HepG2 (cell line): ENCODE measurements around the gene GRM1. TPM values are rescaled to one million over a fixed set of nuclear protein-coding genes. Genes with fewer than 3 reads are reported as not detected.

Source experiments
- ATAC-seq: fragments of 200-7000 bp; cut with Tn5 transposase; 3 replicates; pipeline ENCODE4 v1.9.1; 2020; ENCODE audit warnings: mild to moderate bottlenecking, moderate library complexity
- BruUV-seq: library from RNA; stranded (reverse); fragments of 400-500 nt; replicated peaks from 2 replicates; lab custom pipeline; 2021; lab: Mats Ljungman, UMichigan
- CTCF ChIA-PET: fragments of 300-600 bp; formaldehyde crosslinking; extraction: SDS; loops from one replicate; lab custom pipeline; 2021; ENCODE audit warnings: low total read pairs, inconsistent platforms, low intra/inter-chr PET ratio; lab: Yijun Ruan, JAX
- POLR2A ChIA-PET: fragments of 350-600 bp; sonication (Branson Sonifier 250); formaldehyde crosslinking; loops from one replicate; lab custom pipeline; 2020; ENCODE audit warnings: antibody characterized with exemption, inconsistent platforms; lab: Yijun Ruan, JAX
- DNase-seq: peaks from one replicate; pipeline ENCODE4 v3.0.0-alpha.2; 2015; ENCODE audit warnings: low spot score
- FAIRE-seq: peaks from 3 replicates; lab custom pipeline; 2011; peaks lifted over from hg19 to GRCh38; lab: Jason Lieb, UNC
- H2AFZ ChIP-seq: one replicate; pipeline ENCODE4 v1.6.1; 2011; ENCODE audit warnings: low read length, inconsistent platforms
- H3K27ac ChIP-seq: fragments of 300-600 bp; 3 replicates; pipeline ENCODE4 v1.8.0; 2011; ENCODE audit warnings: mixed run types, mild to moderate bottlenecking, mixed read lengths, low read length, inconsistent platforms; ENCODE audit not compliant: insufficient read depth; ENCODE audit errors: extremely low read length
- H3K27me3 ChIP-seq, 2 experiments: fragments of 200-600 bp in 1 of 2; 2 replicates in 1 of 2; 3 replicates in 1 of 2; pipeline versions ENCODE4 v1.6.0 to v1.8.0; 2011; ENCODE audit warnings: low read length in 2 of 2, mild to moderate bottlenecking in 2 of 2, moderate library complexity in 2 of 2, inconsistent platforms in 1 of 2; ENCODE audit not compliant: insufficient read depth in 2 of 2, control insufficient read depth in 1 of 2
- H3K36me3 ChIP-seq, 2 experiments: fragments of 200-600 bp in 1 of 2; replicated peaks in 1 of 2; 2 replicates in 1 of 2; 3 replicates in 1 of 2; pipeline versions ENCODE4 v1.5.1 to v1.8.0; 2011; ENCODE audit warnings: low read length in 2 of 2, inconsistent platforms in 1 of 2; ENCODE audit not compliant: insufficient read depth in 2 of 2, control insufficient read depth in 1 of 2
- H3K4me1 ChIP-seq: 2 replicates; pipeline ENCODE4 v1.5.1; 2012; ENCODE audit warnings: low read length, inconsistent platforms; ENCODE audit not compliant: insufficient read depth
- H3K4me2 ChIP-seq: 2 replicates; pipeline ENCODE4 v1.6.0; 2011; ENCODE audit warnings: low read depth, low read length, inconsistent platforms
- H3K4me3 ChIP-seq, 3 experiments: fragments of 200-600 bp in 1 of 3; sonication (generic), shearing (Covaris generic) in 1 of 3; replicated peaks in 1 of 3; 2 replicates each; pipeline ENCODE4 v1.5.1; 2011 to 2016; ENCODE audit warnings: low read length in 3 of 3, inconsistent platforms in 2 of 3, low read depth in 2 of 3, mild to moderate bottlenecking in 2 of 3, control low read depth in 1 of 3, mixed read lengths in 1 of 3; ENCODE audit not compliant: insufficient read depth in 1 of 3
- H3K79me2 ChIP-seq: one replicate; pipeline ENCODE4 v1.6.1; 2011; ENCODE audit warnings: low read length, inconsistent platforms; ENCODE audit not compliant: insufficient read depth
- H3K9ac ChIP-seq: 2 replicates; pipeline ENCODE4 v1.6.0; 2011; ENCODE audit warnings: mild to moderate bottlenecking, low read depth, low read length, inconsistent platforms; ENCODE audit not compliant: insufficient read depth
- H3K9me3 ChIP-seq: 2 replicates; pipeline ENCODE4 v1.5.1; 2012; ENCODE audit warnings: mild to moderate bottlenecking, low read length
- H4K20me1 ChIP-seq: 2 replicates; pipeline ENCODE4 v1.6.0; 2011; ENCODE audit warnings: inconsistent platforms, mild to moderate bottlenecking, low read length, moderate library complexity; ENCODE audit not compliant: insufficient read depth
- BHLHE40 ChIP-seq: IDR thresholded peaks from 2 replicates; pipeline ENCODE4 v1.6.1; 2011; ENCODE audit warnings: low read length, improper control_type of control experiment
- CERS6 ChIP-seq: sonication (generic); formaldehyde crosslinking; IDR thresholded peaks from 2 replicates; pipeline ENCODE4 v1.5.0; 2020; ENCODE audit warnings: missing genetic modification reagents
- GATAD2A ChIP-seq: IDR thresholded peaks from 2 replicates; pipeline ENCODE4 v1.6.1; 2016
- GLMP ChIP-seq: sonication (generic); formaldehyde crosslinking; IDR thresholded peaks from 2 replicates; pipeline ENCODE4 v1.9.0; 2021; ENCODE audit warnings: missing genetic modification reagents, mild to moderate bottlenecking, borderline replicate concordance
- IKZF4 ChIP-seq: sonication (generic); formaldehyde crosslinking; IDR thresholded peaks from 2 replicates; pipeline ENCODE4 v1.5.1; 2020; ENCODE audit warnings: borderline replicate concordance, mild to moderate bottlenecking, low read depth, missing genetic modification reagents; ENCODE audit errors: not compliant biosample characterization
- JUN ChIP-seq: sonication (generic); formaldehyde crosslinking; IDR thresholded peaks from 2 replicates; pipeline ENCODE4 v1.4.0; 2020; ENCODE audit warnings: mild to moderate bottlenecking, missing genetic modification reagents
- NR0B2 ChIP-seq: sonication (generic); formaldehyde crosslinking; IDR thresholded peaks from 2 replicates; pipeline ENCODE4 v1.4.0; 2020; ENCODE audit warnings: mild to moderate bottlenecking, missing genetic modification reagents
- NR1H2 ChIP-seq: sonication (generic); formaldehyde crosslinking; IDR thresholded peaks from 2 replicates; pipeline ENCODE4 v1.8.1; 2022; ENCODE audit warnings: low read depth, missing genetic modification reagents, borderline replicate concordance
- POGZ ChIP-seq: sonication (generic); formaldehyde crosslinking; IDR thresholded peaks from 2 replicates; pipeline ENCODE4 v1.4.0; 2020; ENCODE audit warnings: mild to moderate bottlenecking, missing genetic modification reagents
- RFXAP ChIP-seq: sonication (generic); formaldehyde crosslinking; IDR thresholded peaks from 2 replicates; pipeline ENCODE4 v1.4.0; 2020; ENCODE audit warnings: missing genetic modification reagents, borderline replicate concordance
- ZNF326 ChIP-seq: sonication (generic); formaldehyde crosslinking; IDR thresholded peaks from 2 replicates; pipeline ENCODE4 v1.4.0; 2020; ENCODE audit warnings: missing genetic modification reagents, borderline replicate concordance
- ZNF766 ChIP-seq: sonication (generic); formaldehyde crosslinking; IDR thresholded peaks from 2 replicates; pipeline ENCODE4 v1.5.0; 2020; ENCODE audit warnings: missing genetic modification reagents, borderline replicate concordance
- ZZZ3 ChIP-seq: sonication (generic); formaldehyde crosslinking; IDR thresholded peaks from 2 replicates; pipeline ENCODE4 v1.4.0; 2020; ENCODE audit warnings: missing genetic modification reagents, mild to moderate bottlenecking, borderline replicate concordance
- WGBS: methylation state at CpG from one replicate; pipeline ENCODE4 v1.1.6; 2017; ENCODE audit warnings: low lambda C conversion rate; 5-methylcytosine and 5-hydroxymethylcytosine counted together
- in situ Hi-C: cut with HindIII; loops from 2 replicates; pipeline ENCODE4 v1.10.0; 2017; ENCODE audit warnings: low pct_unique_long_range_greater_than_20kb; ENCODE audit not compliant: extremely low pct_ligation_motif_present
- intact Hi-C: fragments of 100-400 bp; cut with micrococcal nuclease; formaldehyde crosslinking; loops from one replicate; pipeline ENCODE4 v1.10.0; 2022; ENCODE audit not compliant: unreplicated experiment
- polyA plus RNA-seq, 8 experiments: library from polyadenylated mRNA; depleted of rRNA in 3 of 8; stranded (reverse) in 7 of 8; unstranded in 1 of 8; fragments of >200 nt; fragmentation: Illumina TruSeq in 4 of 8; extraction: Trizol in 4 of 8; gene quantifications; 2 replicates each; pipeline versions ENCODE4 v1.2.1 to v1.2.3, GENCODE V29; 2011 to 2016; ENCODE audit warnings: low read depth in 4 of 8, missing spikeins in 1 of 8, mixed read lengths in 1 of 8; ENCODE audit not compliant: insufficient read depth in 1 of 8
- total RNA-seq, 5 experiments: library from RNA; depleted of rRNA; stranded (reverse); fragments of >200 nt; fragmentation: Illumina TruSeq; extraction: Trizol; gene quantifications; 2 replicates each; pipeline ENCODE4 v1.2.3, GENCODE V29; 2016; ENCODE audit warnings: low read depth in 1 of 5

GRM1 gene
- total and polyA plus RNA-seq, 2 of the 13 experiments (the other 11 are each of a cell fraction or from before 2014, with no cell fraction given), result 0.09 TPM; not detected in 1

GRCh38 chr6:146065690-146066089 lies 36.8 kb downstream of the GRM1 start (continued):
- TF ChIP-seq ZNF766 (CRISPR knock-in tag) (no peak), NR1H2 (no peak), BHLHE40 (no peak), CERS6 (no peak), GATAD2A (CRISPR knock-in tag) (no peak)

GRCh38 chr6:146066506-146066905 lies 37.6 kb downstream of the GRM1 start:
- ChIA-PET POLR2A (no interaction called here), CTCF (no interaction called here)
- in situ Hi-C loops (no loop called here), intact Hi-C loops (no loop called here)
- H3K27ac ChIP-seq, result no peak overlapping the region
- H3K36me3 ChIP-seq, result no peaks in the 10 kb centered on the region
- H3K4me2 ChIP-seq, result no peak overlapping the region
- H2AFZ ChIP-seq, result no peak overlapping the region
- H3K9ac ChIP-seq, result no peak overlapping the region
- no peak overlapping the region for H3K4me3 ChIP-seq
- WGBS, result 0% methylated on average over 1 of the region's 1 CpG
- DNase-seq (no peak), FAIRE-seq (no peak)
- no peaks in the 10 kb centered on the region for H3K9me3 ChIP-seq
- H3K27me3 ChIP-seq, result no peaks in the 10 kb centered on the region
- H3K79me2 ChIP-seq, result no peaks in the 10 kb centered on the region
- TF ChIP-seq NR0B2 (CRISPR knock-in tag) (no peak), ZZZ3 (CRISPR knock-in tag) (no peak), IKZF4 (no peak), JUN (no peak), ZNF326 (CRISPR knock-in tag) (no peak), GLMP (CRISPR knock-in tag) (no peak), RFXAP (CRISPR knock-in tag) (no peak), POGZ (CRISPR knock-in tag) (no peak)
- TF ChIP-seq, all 625 proteins: peak for 0
- no peaks in the 10 kb centered on the region for H3K4me1 ChIP-seq
- no TSS peak for BruUV-seq
- H4K20me1 ChIP-seq, result no peaks in the 10 kb centered on the region
- no peak for ATAC-seq
